HCT116 (cell line): ENCODE measurements around the gene CACNA2D2.

ENCODE experiments used
- EZH2 ChIP-seq: fragments of 200-600 bp; sonication (generic); IDR thresholded peaks from 2 replicates; pipeline ENCODE4 v1.6.1; 2017; ENCODE audit warnings: antibody characterized with exemption, mixed run types
- POLR2A ChIP-seq: IDR thresholded peaks from 2 replicates; pipeline ENCODE4 v1.7.0; 2011; ENCODE audit warnings: borderline replicate concordance; ENCODE audit not compliant: insufficient read depth, insufficient read length; ENCODE audit errors: extremely low read depth
- POLR2AphosphoS5 ChIP-seq: IDR thresholded peaks from 2 replicates; pipeline ENCODE4 v1.6.1; 2011; ENCODE audit warnings: mild to moderate bottlenecking, low read depth, low read length, moderate library complexity
- TF ChIP-seq, protein P1 (sequence below), 3 experiments: fragments of 200-600 bp in 1 of 3; sonication (generic) in 1 of 3; IDR thresholded peaks in 2 of 3; conservative IDR thresholded peaks in 1 of 3; 2 replicates each; pipeline ENCODE4 v1.5.1; 2012 to 2017; ENCODE audit warnings: low read depth in 2 of 3, low read length in 2 of 3, antibody characterized with exemption in 1 of 3, borderline replicate concordance in 1 of 3, control low read depth in 1 of 3, mild to moderate bottlenecking in 1 of 3, mixed read lengths in 1 of 3, mixed run types in 1 of 3, moderate library complexity in 1 of 3; ENCODE audit not compliant: insufficient read depth in 1 of 3

DNA sequence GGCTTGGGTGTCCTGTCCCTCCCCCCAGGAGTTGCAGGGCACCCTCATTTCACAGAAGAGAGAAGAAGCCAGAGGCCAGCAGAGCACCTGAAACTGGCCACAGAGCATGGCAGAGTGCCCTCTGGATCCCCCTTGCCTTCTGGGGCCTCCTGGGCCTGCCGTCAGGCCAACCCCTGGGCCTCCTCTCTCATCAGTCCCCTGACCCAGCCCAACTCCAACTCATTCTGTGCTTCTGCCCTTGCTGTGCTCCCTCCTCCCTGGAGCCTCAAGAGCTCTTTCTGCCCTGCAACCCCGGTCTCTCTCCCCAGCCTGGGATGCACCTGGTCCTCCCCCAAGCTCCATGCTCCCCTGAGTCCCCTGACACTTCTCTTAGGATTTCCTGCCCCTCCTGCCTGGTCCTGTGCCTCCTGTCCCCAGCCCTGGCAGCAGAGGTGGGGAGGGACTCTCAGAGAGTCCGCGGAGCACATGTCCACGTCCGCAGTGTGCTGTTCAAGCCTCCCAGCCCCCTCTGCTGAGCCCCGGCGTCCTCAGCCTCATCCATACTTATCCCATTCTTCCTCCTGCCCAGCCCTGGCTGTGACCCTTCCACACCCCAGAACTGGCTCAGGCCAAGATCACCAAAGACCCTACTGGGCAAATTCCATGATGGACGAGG is 30.5 kb upstream of the CACNA2D2 start:
- no peak for TF ChIP-seq POLR2A
- TF ChIP-seq POLR2AphosphoS5, result no peak
- TF ChIP-seq, protein P1, sequence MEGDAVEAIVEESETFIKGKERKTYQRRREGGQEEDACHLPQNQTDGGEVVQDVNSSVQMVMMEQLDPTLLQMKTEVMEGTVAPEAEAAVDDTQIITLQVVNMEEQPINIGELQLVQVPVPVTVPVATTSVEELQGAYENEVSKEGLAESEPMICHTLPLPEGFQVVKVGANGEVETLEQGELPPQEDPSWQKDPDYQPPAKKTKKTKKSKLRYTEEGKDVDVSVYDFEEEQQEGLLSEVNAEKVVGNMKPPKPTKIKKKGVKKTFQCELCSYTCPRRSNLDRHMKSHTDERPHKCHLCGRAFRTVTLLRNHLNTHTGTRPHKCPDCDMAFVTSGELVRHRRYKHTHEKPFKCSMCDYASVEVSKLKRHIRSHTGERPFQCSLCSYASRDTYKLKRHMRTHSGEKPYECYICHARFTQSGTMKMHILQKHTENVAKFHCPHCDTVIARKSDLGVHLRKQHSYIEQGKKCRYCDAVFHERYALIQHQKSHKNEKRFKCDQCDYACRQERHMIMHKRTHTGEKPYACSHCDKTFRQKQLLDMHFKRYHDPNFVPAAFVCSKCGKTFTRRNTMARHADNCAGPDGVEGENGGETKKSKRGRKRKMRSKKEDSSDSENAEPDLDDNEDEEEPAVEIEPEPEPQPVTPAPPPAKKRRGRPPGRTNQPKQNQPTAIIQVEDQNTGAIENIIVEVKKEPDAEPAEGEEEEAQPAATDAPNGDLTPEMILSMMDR (IDR thresholded peaks at IDR 0.05 in 2 of 3, conservative IDR thresholded peaks at IDR 0.05 in 1 of 3; ENCODE audit: borderline replicate concordance in 1 of 3, insufficient read depth in 1 of 3, low read depth in 2 of 3, low read length in 2 of 3), result no peak
- TF ChIP-seq EZH2, result no peak
